A549 (cell line): ENCODE measurements around the gene IGF1R.

ENCODE experiments used
- CEBPB ChIP-seq, 2 experiments: fragments of >200 bp in 1 of 2; sonication (Bioruptor Twin) in 1 of 2; formaldehyde crosslinking in 1 of 2; IDR thresholded peaks; 2 replicates each; pipeline ENCODE4 v1.6.1; 2012 to 2016
- CHD2 ChIP-seq: fragments of 150-350 bp; IDR thresholded peaks from 2 replicates; pipeline ENCODE4 v1.6.1; 2014; ENCODE audit warnings: low read length; ENCODE audit not compliant: partially characterized antibody
- CTCF ChIP-seq: fragments of >200 bp; sonication (Bioruptor Twin); formaldehyde crosslinking; IDR thresholded peaks from 3 replicates; pipeline ENCODE4 v1.5.1; 2016
- ELK1 ChIP-seq: fragments of 150-350 bp; IDR thresholded peaks from 2 replicates; pipeline ENCODE4 v1.6.1; 2014; ENCODE audit warnings: low read depth, mild to moderate bottlenecking, low read length
- HMGXB4 ChIP-seq: fragments of 250-450 bp; sonication (Bioruptor Pico); IDR thresholded peaks from 2 replicates; pipeline ENCODE4 v1.5.0; 2021; ENCODE audit warnings: mild to moderate bottlenecking, moderate library complexity, borderline replicate concordance
- JUN ChIP-seq, 2 experiments: fragments of >200 bp; sonication (Bioruptor Twin); formaldehyde crosslinking; IDR thresholded peaks; 2 replicates in 1 of 2; 3 replicates in 1 of 2; pipeline ENCODE4 v1.6.1; 2016 to 2017
- NFE2L2 ChIP-seq: fragments of 150-350 bp; conservative IDR thresholded peaks from 2 replicates; pipeline ENCODE4 v1.6.1; 2014; ENCODE audit warnings: low read length
- POLR2A ChIP-seq: IDR thresholded peaks from 2 replicates; pipeline ENCODE4 v1.6.1; 2012; ENCODE audit warnings: mild to moderate bottlenecking, low read length
- RCOR1 ChIP-seq: fragments of 150-350 bp; IDR thresholded peaks from 2 replicates; pipeline ENCODE4 v1.6.1; 2014; ENCODE audit warnings: antibody characterized with exemption, low read length, low read depth
- REST ChIP-seq: fragments of 200-600 bp; sonication (generic); IDR thresholded peaks from 2 replicates; pipeline ENCODE4 v1.6.1; 2016; ENCODE audit warnings: antibody characterized with exemption, mild to moderate bottlenecking, moderate library complexity
- ZNF302 ChIP-seq: fragments of 250-450 bp; sonication (Bioruptor Pico); IDR thresholded peaks from 2 replicates; pipeline ENCODE4 v1.9.0; 2021; ENCODE audit warnings: inconsistent platforms, mild to moderate bottlenecking, moderate library complexity

GRCh38 chr15:98960555-98961050 lies 312.3 kb downstream of the IGF1R start:
- no peak for TF ChIP-seq POLR2A
- TF ChIP-seq CHD2 = no peak
- TF ChIP-seq CTCF = no peak
- no peak for TF ChIP-seq CEBPB (IDR thresholded peaks at IDR 0.05)
- TF ChIP-seq REST = no peak
- no peak for TF ChIP-seq ZNF302
- no peak for TF ChIP-seq JUN (IDR thresholded peaks at IDR 0.05)
- no peak for TF ChIP-seq ELK1
- no peak for TF ChIP-seq NFE2L2
- TF ChIP-seq RCOR1 = no peak
- no peak for TF ChIP-seq HMGXB4 (CRISPR knock-in tag)
